SK-N-SH treated with all-trans-retinoic acid at 6 μM for 48 hours (cell line): ENCODE measurements around the gene MAPK8.

ENCODE experiments used
- SNAI2 ChIP-seq: fragments of 250-450 bp; sonication (Bioruptor Pico); IDR thresholded peaks from 2 replicates; pipeline ENCODE4 v1.5.0; 2020; ENCODE audit warnings: mild to moderate bottlenecking, moderate library complexity
- TF ChIP-seq, protein P1 (sequence below): fragments of 250-450 bp; sonication (Bioruptor Pico); IDR thresholded peaks from 2 replicates; pipeline ENCODE4 v1.5.1; 2020; ENCODE audit warnings: low read depth, mild to moderate bottlenecking, moderate library complexity

DNA sequence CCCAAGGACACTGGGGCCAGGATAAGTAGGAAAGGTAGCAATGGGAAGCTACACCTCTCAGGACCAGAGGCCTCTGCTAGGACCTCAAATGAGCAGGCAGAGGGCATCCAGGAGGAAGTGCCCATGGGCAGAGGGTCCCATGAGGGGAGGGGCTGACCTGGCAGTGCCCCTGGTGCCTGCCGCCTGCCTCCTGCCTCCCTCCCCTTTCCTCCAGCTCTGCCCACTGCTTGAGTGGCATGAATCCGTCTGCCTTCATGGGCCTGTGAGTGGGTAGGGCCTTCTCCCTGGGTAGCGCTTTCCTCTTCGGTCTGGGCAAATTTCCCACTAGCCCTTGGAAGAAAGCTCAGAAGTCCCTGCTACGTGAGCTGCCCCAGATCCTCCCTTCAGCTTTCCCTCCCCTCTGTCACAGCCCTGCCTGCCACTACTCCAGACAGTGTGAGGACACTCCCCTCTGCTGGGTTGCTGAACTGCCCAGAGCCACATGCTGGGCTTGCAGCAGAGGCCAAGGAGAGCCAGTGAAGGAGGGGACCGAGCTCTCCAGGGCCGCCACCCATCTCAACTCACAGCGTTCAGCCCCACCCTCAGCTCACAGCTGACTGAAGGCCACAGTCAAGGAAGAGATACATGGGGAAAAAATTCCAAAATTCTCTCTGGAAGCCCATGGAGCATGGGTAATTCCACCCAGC, 157.0 kb downstream of the MAPK8 start:
- no peak for TF ChIP-seq SNAI2 (CRISPR knock-in tag)
- TF ChIP-seq, protein P1, sequence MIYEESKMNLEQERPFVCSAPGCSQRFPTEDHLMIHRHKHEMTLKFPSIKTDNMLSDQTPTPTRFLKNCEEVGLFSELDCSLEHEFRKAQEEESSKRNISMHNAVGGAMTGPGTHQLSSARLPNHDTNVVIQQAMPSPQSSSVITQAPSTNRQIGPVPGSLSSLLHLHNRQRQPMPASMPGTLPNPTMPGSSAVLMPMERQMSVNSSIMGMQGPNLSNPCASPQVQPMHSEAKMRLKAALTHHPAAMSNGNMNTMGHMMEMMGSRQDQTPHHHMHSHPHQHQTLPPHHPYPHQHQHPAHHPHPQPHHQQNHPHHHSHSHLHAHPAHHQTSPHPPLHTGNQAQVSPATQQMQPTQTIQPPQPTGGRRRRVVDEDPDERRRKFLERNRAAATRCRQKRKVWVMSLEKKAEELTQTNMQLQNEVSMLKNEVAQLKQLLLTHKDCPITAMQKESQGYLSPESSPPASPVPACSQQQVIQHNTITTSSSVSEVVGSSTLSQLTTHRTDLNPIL (CRISPR knock-in tag), result no peak
